ENCODE data around the gene PBX2.
"Not testable (repeated sequence)": the region's sequence is repeated elsewhere in the genome, so short reads cannot be mapped to it uniquely, and the experiment has no call there.

Gene PBX2, protein sequence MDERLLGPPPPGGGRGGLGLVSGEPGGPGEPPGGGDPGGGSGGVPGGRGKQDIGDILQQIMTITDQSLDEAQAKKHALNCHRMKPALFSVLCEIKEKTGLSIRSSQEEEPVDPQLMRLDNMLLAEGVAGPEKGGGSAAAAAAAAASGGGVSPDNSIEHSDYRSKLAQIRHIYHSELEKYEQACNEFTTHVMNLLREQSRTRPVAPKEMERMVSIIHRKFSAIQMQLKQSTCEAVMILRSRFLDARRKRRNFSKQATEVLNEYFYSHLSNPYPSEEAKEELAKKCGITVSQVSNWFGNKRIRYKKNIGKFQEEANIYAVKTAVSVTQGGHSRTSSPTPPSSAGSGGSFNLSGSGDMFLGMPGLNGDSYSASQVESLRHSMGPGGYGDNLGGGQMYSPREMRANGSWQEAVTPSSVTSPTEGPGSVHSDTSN
- total RNA-seq: 39.9 to 46.1 reads per million in 2 donors

DNA sequence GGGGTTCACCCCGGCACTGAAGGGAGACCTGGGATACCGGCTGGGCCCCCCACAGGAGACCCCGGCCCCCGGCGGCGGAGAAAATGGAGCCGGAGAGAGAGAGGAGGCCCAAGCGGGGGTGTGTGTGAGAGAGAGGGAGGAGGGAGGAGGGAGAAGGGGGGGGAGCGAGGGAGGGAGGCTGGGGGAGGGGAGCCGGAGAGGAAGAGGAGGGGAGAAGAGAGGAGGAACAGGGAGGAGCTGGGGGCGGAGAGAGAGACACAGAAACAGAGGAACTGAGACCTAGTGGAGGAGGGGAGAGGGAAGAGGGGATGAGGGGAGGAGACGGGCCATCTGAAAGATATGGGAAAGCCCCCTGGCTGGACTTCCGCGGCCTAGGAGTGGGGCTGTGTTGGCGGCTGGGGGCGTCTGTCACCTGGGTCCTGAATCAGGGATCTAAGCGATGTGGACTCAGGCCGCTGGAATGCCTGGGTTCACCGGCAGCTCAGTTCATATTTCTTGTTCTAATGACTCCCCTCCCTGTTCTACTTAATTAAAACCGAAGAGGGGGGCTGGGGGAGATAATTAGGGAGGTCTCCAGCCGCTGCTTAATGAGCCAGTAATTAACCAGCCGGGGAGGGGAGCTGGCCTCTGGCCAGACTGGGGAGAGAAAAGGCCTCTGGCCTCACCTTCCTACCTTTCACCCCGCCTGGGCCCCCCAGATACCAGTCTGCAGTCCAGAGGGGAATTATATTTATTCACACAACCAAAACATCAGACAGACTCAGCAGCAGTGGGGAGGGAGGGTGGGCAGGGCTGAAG is at the start of gene PBX2:
Gene PBX2, minus strand, starts transcription at position 149 of the 798 bp plus-strand sequence. CDS start 287 bp downstream, outside the sequence.
- DNase-seq: peak; percentile 49 to 95 (median 67)

DNA sequence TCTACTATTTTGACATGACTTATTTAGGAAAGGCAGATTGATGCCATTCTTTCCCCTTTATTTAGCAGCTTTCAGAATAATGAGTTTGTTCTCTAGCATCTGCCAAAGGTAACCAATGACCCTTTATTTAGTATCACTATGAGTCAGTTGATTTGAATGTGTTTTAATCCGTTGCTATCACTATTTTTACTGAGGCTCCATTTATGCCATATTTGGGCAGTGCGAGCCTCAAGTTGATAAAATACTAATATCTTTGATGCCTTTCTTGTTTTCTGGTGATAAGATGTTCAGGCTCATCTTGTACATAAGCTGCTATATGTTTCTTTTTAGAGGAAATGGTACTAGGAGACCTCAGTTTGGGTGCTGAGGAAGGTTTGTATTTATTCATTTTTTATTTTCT is 49.5 kb upstream of the PBX2 start:
- DNase-seq: no peak

DNA sequence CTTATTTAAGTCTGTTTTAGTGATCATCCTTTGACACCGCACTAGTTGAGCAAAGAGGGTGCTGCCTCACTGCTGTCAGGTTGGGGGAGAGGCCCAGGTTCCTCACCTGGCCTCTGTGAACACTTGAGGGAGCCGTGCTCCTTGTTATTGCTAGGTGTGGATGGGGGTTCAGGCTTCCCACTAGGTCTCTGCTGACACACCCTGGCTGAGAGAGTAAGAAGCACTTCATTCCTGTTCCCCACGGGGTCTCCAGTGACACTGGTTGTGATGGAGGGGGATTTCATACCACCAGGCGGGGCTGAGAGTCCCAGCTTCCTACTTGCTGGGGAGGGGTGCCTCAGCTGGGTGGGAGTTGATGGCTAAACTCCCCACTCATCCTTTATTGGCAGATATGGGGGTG is 44.9 kb upstream of the PBX2 start:
- peak in 1 of 5 experiments; percentile 14 for DNase-seq

DNA sequence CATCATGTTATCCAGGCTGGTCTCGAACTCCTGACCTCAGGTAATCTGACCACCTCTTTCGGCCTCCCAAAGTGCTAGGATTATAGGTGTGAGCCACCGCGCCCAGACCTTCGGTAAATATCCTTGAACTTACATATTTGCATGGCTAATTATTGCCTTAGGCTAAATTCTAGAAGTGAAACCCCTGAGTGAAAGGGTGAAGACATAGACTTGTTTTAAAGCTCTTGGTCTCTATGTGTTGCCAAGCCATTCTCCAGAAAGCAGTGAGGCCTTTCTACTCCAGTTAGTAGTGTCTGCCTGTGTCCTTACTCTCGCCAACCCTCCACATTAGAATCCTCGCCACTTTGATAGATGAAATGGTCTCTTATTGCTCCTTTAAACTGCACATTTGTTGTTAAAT is 36.4 kb upstream of the PBX2 start:
- DNase-seq: no peak

DNA sequence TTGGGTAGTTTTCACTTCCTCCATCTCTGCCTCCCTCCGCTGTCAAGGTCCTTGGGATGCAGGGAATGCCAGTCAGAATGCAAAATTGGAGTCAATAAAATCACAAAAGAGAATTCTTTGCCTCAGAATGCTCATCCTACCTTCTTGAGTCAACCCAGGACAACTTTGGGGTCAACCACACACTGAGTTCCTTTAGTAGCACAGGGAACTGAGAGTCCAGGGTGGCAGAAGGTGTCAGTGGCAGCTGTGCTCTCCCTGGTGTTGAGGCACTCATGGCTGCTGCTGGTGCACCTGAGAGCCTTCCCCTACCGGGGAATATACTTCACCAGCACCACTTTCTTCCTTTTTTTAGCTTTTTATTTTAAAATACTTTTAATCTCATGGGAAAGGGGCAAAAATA is 34.7 kb upstream of the PBX2 start:
- DNase-seq: no peak

DNA sequence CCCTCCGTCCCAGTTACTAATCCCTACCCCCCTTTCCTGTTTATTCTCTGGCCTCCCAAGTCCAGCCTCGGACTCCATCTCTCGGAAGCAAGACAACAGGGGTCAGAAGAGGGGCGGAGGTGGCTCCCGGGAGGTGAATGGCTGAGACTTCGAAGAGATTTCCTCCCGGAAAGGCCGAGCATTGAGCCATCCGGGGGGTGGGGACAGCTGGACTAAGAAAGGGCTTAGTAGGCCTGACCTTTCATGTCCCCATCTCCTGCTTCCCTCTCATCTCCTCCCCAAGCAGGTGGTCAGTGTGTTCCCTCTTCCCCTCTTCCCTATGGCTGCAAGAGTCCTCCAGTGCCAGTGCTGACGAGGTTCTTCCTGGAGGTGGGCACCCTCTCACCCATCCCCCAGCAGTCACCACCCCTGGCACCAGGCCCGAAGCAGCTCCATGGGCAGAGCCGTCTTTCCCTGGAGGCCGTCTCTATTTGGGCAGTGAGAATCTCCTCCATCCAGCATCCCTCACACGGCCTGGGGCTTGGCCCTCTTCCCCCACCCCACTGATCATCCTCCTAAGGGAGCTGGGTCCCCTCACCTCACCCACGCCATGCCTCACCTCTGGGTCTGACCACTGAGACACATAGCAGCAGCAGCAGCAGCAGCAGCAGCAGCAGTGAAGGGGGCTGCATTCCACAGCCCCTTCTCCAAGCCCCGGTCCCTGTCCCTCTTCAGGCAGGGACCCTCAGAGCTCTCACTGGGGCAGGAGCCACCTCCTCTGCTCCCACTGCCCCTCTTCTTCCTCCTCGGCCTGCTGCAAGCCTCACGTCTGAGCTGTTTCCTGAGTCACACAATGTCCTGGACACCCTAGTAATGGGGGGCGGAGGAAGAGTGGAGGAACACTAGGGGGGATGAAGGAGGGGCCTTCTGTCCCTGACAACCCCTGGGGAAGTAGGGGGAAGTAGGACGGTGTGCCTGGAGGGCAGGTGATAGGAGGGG is 33.5 kb upstream of the PBX2 start, which contains the start of gene NOTCH4:
Gene NOTCH4, minus strand, starts transcription at position 810 of the 978 bp plus-strand sequence. Its CDS starts 139 bp downstream, at position 671.
- DNase-seq: no peak

DNA sequence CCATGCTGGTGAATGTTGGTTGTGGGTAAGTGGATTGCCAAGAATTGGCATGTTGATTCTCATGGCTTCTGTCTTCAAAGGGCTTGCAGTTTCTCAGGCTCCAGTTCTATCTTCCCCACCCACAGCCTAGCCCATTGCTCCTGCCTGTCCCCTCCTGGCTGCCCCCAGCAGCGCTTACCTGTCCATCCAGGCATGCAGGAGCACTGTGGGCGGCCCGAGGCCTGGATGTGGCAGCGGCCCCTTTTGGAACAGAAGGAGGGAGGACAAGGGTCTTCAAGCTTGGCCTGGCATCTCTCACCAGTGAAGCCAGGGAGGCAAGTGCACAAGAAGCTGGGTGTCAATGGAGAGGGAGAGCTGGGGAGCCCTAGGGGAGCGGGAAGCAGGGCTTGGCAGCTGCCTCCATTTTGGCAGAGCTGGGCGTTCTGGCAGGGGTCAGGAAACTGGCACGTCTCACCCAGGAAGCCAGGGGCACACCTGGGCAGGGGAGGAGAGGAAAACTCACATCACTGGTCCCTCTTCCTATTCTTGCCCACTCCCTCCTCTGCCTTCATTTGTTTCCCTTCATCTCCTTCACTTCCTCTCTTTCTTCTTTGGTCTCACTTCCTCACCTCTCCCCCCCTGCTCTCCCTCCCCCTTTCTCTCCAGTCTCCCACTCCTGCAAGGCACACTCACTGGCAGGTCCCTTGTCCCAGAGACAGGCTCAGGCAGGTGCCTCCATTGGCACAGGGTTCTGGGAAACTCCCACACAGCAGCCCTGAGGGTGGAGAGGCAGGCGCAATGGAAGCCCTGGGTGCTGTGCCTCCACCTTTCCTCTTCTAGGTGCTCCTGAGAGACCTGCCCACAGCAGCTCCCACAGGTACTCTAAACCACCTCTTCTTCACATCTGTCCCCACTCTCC is 32.6 kb upstream of the PBX2 start:
- no peak for DNase-seq

DNA sequence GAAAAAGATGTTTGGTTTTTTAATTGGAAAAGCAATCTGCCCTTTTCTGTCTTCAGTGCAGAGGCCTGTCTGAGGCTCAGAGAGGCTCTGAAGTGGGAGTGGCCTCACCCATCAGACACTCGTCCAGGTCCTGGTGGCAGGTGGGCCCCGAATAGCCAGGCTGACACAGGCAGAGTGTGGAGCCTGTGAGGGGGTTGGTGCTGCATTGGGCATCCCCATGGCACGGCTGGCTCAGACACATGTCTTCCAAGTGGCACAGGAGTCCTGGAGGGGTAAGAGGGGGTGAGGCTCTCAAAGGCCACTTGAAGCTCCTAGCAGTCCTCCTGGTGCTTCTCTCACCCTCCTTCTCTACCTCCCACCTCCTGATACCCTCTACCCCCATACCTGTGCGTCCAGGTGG is 30.0 kb upstream of the PBX2 start:
- no peak for DNase-seq

DNA sequence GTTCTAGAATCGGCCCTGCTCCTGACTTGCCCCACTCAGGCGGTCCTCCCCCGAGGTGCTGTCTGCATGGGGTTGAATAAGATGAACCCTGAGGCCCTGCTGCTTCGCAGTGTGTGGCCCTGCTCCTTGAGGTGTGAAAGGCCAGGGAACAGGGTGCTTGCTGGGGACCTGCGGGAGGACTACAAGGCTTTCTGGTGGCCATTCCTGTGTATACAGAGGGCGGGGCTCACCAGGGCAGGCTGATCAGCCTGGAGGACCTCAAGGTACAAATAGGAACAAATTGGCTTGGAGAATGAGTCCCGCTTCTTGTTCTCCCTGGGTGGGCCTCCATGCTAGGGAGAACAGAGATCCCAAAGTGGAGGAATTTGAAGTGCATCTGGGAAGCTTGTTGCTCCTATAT is 28.2 kb upstream of the PBX2 start:
- DNase-seq: no peak

DNA sequence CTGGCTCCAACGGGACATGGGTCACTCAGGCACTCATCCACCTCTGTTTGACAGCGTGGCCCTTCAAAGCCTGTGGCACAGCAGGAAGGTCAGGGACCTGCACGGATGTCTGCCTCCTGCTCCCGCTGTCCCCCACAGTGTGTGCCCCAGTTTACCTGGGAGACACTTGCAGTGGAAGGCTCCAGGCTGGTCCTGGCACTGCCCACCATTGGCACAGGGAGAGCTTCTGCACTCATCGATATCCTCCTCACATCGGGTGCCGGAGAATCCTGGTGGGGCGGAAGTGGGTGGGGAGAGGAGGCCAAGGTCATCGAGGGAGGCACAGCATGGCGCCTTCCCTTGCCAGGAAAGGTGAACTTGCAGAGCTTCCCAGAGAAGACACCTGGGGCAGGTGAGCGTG is 27.0 kb upstream of the PBX2 start:
- DNase-seq: no peak

DNA sequence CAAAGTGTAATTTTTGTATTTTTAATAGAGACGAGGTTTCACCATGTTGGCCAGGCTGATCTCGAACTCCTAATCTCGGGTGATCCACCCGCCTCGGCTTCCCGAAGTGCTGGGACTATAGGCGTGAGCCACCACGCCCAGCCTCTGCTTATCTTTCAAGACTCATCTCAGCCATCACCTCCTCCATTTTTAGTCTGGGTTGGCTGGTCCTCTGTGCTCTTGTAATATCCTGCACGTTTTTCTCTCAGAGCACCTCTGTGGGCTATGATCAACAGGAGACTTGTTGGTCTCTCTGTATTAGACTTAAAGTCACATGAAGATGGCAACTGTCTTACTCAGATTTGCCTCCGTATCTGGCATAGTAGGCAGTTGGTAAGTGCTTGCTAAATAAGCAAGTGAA is 26.3 kb upstream of the PBX2 start:
- no peak for DNase-seq

DNA sequence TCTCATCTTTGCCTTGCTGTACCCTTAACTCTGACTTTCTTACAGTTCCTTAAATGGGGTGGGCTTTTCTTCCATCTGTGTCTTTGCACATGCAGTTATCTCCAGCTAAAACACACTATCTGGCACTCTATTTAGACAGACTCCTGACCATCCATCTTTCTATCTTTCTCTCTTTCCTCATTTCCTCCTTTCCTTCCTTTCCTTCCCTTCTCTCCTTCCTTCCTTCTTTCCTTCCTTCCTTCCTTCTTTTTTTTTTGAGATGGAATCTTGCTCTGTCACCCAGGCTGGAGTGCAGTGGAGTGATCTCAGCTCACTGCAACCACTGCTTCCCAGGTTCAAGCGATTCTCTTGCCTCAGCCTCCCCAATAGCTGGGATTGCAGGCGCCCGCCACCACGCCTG is 25.6 kb upstream of the PBX2 start:
- no peak for DNase-seq

DNA sequence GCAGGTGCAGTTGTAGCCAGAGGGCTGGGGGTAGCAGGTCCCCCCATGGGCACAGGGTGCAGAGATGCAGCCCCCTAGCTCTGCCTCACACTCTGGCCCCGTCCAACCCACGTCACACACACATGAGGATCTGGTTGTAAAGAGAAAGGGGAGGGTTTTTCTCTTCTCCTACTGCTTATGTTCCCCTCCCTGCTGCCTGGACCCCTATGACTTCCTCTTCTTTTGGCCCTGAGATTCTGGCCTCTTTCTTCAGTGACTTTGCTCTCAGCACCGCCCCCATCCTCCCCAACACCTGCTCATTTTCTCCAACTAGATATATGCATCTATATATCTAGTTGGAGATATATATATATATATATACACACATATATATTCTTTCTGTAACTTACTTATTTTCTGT is 24.1 kb upstream of the PBX2 start:
- DNase-seq: no peak

DNA sequence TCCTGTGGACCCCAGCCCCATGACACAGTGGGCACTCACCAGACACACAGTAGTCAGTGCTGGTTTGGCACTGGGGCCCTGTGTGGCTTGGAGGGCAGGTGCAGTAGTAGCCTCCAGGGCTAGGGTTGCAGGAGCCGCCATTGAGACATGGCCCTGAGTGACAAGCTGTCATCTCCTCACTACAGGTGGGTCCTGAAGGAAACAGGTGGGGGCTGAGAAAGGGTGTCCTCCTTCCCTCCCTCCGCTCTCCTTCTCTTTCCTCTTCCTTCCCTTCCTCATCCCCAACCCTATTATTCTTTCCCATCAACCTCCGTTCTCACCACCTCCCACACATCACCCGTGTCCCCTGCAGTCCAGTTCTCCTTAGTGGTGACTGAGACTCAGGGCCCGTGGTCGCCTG is 23.6 kb upstream of the PBX2 start:
- no peak for DNase-seq

DNA sequence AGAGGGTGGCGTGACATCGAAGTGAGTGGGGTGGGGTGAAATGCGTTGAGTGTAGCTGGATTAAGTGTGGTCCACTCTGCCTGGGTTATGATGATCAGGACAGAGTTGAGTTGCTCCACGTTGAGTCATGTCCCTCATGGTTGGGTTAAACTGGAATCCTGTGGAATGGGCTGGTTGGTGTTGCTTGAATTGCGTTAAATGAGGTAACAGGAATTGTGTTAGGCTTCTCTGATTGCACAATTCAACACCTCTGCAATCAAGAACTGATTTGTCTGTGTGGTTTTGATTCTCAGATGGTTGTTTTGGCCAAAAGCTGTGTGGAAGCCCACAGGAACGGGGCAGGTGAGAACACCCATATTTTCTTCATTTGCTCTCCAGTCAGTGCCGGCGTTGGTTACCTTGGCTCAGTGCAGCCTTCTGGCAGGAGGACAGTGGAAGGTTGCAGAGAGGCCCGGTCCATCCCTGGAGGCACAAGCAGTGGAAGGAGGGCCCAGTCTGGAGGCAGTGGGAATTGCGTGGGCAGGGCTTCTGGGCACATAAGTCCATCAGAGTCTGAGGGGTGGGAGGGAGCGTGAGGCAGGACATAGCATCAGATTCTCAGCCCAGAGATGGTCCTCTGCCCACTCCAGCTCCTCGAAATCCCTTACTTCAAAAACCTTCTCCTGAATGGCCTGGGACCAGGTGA is 22.2 kb upstream of the PBX2 start:
- no peak for DNase-seq

DNA sequence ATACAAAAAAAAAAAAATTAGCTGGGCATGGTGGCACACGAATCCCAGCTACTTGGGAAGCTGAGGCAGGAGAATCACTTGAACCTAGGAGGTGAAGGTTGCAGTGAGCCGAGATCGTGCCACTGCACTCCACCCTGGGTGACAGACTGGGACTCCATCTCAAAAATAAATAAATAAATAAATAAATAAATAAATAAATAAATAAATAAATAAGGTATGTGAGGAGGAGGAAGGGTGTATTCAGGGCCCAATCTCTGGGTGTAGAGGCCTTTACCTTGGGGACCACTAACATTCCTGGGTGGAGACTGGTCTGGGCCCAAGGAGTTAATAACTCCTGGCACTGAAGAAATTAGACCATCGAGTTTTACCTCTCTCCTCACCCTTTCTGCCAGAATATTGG is 21.4 kb upstream of the PBX2 start:
- DNase-seq: not testable (repeated sequence)

DNA sequence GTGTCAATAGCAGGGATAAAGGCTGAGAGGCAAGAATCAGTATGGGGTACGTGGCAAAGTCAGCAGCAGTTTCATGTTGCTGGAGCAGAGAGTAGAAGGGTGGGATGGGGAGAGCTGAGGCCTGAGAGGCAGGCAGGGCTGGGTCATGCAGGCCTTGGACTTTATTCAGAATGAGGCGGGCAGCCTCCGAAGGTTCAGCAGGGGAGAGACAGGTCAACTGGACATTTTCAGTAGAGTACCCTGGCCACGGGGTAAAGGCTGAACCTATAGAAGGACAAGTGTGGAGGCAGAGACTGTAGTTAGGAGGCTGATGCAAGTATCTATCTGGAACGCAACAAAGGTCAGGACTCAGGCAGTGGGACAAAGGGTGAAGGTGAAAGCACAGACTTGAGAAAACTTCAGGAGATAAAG is 20.2 kb upstream of the PBX2 start:
- no peak for DNase-seq

DNA sequence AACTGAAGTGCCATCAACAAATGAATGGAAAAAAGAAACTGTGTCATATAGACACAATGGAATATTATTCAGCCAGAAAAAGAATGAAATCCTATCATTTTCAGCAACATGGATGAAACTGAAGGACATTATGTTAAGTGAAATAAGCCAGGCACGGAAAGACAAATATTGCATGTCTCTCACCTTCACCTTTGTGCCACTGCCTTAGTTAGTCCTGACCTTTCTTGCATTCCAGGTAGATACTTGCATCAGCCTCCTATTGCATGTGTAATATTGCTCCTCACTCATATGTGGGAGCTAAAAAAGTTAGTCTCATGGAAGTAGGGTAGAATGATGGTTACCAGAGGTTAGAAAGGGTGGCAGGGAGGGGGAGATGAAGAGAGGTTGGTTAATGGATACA is 19.0 kb upstream of the PBX2 start:
- no peak for DNase-seq

DNA sequence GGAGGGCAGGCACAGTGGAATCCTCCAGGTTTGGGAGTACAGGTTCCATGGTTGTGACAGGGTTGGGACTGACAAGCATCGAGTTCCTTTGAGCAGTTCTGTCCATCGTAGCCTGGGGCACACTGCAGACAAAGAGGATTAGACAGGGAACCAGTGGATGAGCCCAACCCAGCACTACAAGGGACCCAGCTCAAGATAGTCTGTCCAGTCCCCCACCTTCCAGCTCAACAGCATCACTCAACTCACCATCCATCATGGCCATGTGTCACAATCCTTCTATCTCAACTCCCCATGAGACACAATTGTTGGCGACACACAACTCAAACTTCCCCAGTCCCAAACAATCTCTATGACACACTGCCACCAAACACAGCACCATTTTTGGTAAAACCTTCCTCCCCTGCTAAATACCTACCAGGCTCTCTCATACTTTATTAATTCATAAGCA is 14.3 kb upstream of the PBX2 start:
- no peak for DNase-seq

DNA sequence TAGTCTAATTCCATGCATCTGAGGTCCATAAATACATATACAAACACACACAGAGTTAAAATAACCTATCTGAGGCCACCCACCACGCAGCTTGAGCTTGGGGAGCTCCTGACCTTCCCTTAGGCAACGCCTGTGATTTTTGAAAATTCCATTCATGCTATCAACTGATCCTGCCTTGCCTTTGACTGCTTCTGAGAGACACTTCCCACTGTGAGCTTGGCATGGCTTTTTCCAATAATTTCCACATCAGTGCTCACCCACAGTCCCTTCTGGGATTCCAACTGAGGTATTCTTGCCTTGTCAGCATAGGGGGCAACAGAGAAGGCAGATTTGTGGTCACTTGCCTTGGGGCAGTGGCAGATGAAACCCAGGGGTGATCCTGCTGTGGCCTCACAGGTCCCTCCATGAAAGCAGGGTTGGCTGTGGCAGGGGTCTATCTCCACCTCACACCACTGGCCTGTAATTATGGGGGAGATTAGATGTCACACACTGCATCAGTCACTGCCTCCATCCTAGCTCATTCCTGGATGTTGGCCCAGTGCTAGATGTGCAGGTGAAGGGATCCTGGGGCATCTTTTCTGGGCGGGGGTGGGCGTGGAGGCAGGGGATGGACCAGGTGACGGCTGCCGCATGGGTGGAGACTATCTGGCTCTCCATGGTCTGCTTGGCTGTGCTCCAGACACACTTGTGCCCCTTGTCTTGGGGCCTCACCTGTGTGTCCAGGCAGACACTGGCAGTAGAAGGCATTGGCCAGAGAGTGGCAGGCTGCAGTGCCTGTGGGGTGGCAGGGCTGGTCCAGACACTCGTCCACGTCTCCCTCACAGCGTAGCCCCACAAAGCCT is 13.6 kb upstream of the PBX2 start:
- DNase-seq: no peak
